MM.1S (cell line): Measurements from ENCODE around the gene LINC01488.

Source experiments
- DNase-seq: peaks from one replicate; pipeline ENCODE4 v3.0.0-alpha.2; 2015
- H2AFZ ChIP-seq: fragments of 300-600 bp; sonication (generic); 2 replicates; pipeline ENCODE4 v1.6.0; 2016; ENCODE audit warnings: antibody characterized with exemption, low read length
- H3F3A ChIP-seq: fragments of 300-600 bp; sonication (generic); 2 replicates; pipeline ENCODE4 v1.6.1; 2016; ENCODE audit warnings: mild to moderate bottlenecking, antibody characterized with exemption, low read length, moderate library complexity, mixed read lengths; ENCODE audit not compliant: insufficient read depth
- H3K27ac ChIP-seq: fragments of 300-600 bp; sonication (generic); 2 replicates; pipeline ENCODE4 v1.5.1; 2016; ENCODE audit warnings: mild to moderate bottlenecking, low read length
- H3K27me3 ChIP-seq: fragments of 300-600 bp; sonication (generic); replicated peaks from 2 replicates; pipeline ENCODE4 v1.6.0; 2016; ENCODE audit warnings: low read length; ENCODE audit not compliant: insufficient read depth
- H3K36me3 ChIP-seq: fragments of 300-600 bp; sonication (generic); replicated peaks from 2 replicates; pipeline ENCODE4 v1.6.1; 2016; ENCODE audit warnings: mild to moderate bottlenecking, low read length, mixed read lengths; ENCODE audit not compliant: insufficient read depth
- H3K4me1 ChIP-seq: fragments of 300-600 bp; sonication (generic); 2 replicates; pipeline ENCODE4 v1.6.1; 2016; ENCODE audit warnings: low read length, mixed read lengths
- H3K4me2 ChIP-seq: fragments of 300-600 bp; sonication (generic); 2 replicates; pipeline ENCODE4 v1.6.0; 2016; ENCODE audit warnings: low read depth, low read length
- H3K4me3 ChIP-seq: fragments of 300-600 bp; sonication (generic); 2 replicates; pipeline ENCODE4 v1.5.1; 2016; ENCODE audit warnings: low read length, mixed read lengths
- H3K79me2 ChIP-seq: fragments of 300-600 bp; sonication (generic); 2 replicates; pipeline ENCODE4 v1.6.1; 2016; ENCODE audit warnings: mixed run types, low read length, mixed read lengths
- H3K9ac ChIP-seq: fragments of 300-600 bp; sonication (generic); 2 replicates; pipeline ENCODE4 v1.6.1; 2016; ENCODE audit warnings: low read length, mixed read lengths
- H3K9me2 ChIP-seq: fragments of 300-600 bp; sonication (generic); replicated peaks from 2 replicates; pipeline ENCODE4 v1.6.1; 2016; ENCODE audit warnings: mild to moderate bottlenecking, low read length, mixed read lengths; ENCODE audit not compliant: insufficient read depth
- H3K9me3 ChIP-seq: fragments of 300-600 bp; sonication (generic); replicated peaks from 2 replicates; pipeline ENCODE4 v1.6.1; 2016; ENCODE audit warnings: mild to moderate bottlenecking, low read length, mixed read lengths; ENCODE audit not compliant: insufficient read depth
- H4K20me1 ChIP-seq: fragments of 300-600 bp; sonication (generic); 2 replicates; pipeline ENCODE4 v1.6.1; 2016; ENCODE audit warnings: mild to moderate bottlenecking, low read length, moderate library complexity, mixed read lengths; ENCODE audit not compliant: insufficient read depth
- CTCF ChIP-seq: fragments of 300-600 bp; sonication (generic); IDR thresholded peaks from 2 replicates; pipeline ENCODE4 v1.5.1; 2016; ENCODE audit warnings: antibody characterized with exemption, low read length, mixed read lengths
- EZH2 ChIP-seq: fragments of 300-600 bp; sonication (generic); optimal IDR thresholded peaks from 2 replicates; pipeline ENCODE3; 2017; ENCODE audit warnings: low read depth, mild to moderate bottlenecking, antibody characterized with exemption, low read length, mixed read lengths
- EZH2phosphoT487 ChIP-seq: fragments of 300-600 bp; sonication (generic); IDR thresholded peaks from 2 replicates; pipeline ENCODE4 v1.6.1; 2018; ENCODE audit warnings: antibody characterized with exemption, low read length

Gene LINC01488

GRCh38 chr11:69540118-69541000 is 58.9 kb downstream of the LINC01488 start:
- no peak for DNase-seq
- Histone ChIP-seq H3K36me3 (no peaks in the 10 kb centered on the region), H3K27ac (no peak overlapping the region), H3K9ac (no peak overlapping the region), H3K9me2 (no peaks in the 10 kb centered on the region), H2AFZ (no peak overlapping the region), H3K27me3 (peaks cover 43% of the 10 kb centered on the region), H3F3A (no peaks in the 10 kb centered on the region), H3K4me2 (no peak overlapping the region), H4K20me1 (no peaks in the 10 kb centered on the region), H3K9me3 (no peaks in the 10 kb centered on the region), H3K4me1 (no peaks in the 10 kb centered on the region), H3K4me3 (no peak overlapping the region), H3K79me2 (no peaks in the 10 kb centered on the region)
- TF ChIP-seq EZH2 (no peak), CTCF (no peak)

DNA sequence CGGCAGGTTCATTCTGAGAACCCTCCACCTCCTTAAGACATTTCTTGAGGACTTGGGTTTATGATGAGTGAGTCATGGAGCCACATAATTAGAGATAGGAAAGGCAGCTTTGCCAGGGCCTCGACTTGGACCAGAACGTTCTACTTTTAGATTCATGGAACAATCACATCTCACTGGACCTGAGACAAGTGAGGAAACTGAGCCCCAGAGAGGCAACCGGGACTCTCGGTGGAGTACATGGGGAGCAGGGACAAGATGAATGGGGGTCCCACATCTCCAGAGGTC is 59.5 kb downstream of the LINC01488 start:
- Histone ChIP-seq H3K27ac (no peak overlapping the region), H3K4me3 (no peak overlapping the region), H4K20me1 (no peaks in the 10 kb centered on the region), H3K79me2 (no peaks in the 10 kb centered on the region), H3K9ac (no peak overlapping the region), H3K9me2 (no peaks in the 10 kb centered on the region), H3F3A (no peaks in the 10 kb centered on the region), H3K4me2 (no peak overlapping the region), H3K27me3 (peaks cover 47% of the 10 kb centered on the region), H3K9me3 (no peaks in the 10 kb centered on the region), H2AFZ (no peak overlapping the region), H3K36me3 (no peaks in the 10 kb centered on the region), H3K4me1 (no peaks in the 10 kb centered on the region)
- no peak for DNase-seq
- TF ChIP-seq EZH2phosphoT487 (no peak), EZH2 (no peak), CTCF (no peak)

DNA sequence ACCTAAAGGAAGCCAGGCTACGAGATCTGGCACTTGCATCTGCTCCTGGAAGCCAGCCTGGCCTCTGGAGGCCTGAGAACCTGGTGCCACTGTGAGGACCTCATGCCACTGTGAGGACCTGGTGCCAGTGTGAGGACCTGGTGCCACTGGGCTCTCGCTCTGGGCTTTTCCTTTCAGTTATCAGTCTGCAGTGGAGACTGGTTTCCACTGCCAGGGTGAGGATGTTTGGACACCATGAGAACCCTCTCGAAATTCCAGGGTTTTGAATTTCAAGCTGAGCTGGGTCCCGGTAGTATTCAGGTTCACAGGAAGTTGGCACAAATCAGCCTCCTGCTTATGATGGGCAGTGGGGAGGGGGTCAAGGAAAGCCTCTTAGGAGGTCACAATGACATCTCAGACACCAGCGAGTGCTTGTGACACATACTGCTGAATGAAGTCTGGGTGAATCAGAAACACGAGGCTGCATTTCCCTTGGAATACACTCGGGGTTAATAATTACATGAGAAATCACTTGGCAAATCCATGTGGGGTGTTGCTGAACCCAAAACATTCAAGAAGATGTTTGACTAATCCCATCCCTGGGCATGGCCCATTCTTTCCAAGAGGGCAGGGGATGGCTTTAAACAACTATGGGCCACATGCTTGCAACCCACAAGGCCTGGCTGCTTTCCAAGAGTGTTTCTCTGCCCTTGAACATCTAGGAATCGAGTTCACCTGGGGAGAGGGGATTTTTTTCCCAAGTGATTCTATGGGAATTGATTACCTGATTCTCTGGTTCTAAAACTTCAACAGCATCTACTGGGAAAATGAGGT is 60.2 kb downstream of the LINC01488 start:
- Histone ChIP-seq H3K27ac (no peak overlapping the region), H3K4me1 (peaks cover 3% of the 10 kb centered on the region; the same call in 1 of the 2 replicates), H3K9me2 (no peaks in the 10 kb centered on the region), H3K27me3 (peaks cover 42% of the 10 kb centered on the region), H2AFZ (no peak overlapping the region), H3F3A (no peaks in the 10 kb centered on the region), H3K9me3 (no peaks in the 10 kb centered on the region), H3K4me3 (no peak overlapping the region), H3K36me3 (no peaks in the 10 kb centered on the region), H3K79me2 (no peaks in the 10 kb centered on the region), H3K4me2 (no peak overlapping the region), H4K20me1 (no peaks in the 10 kb centered on the region), H3K9ac (no peak overlapping the region)
- DNase-seq, result no peak
- TF ChIP-seq CTCF (no peak), EZH2 (no peak), EZH2phosphoT487 (no peak)
